Ishikawa (cell line): ENCODE data around the gene RIC8B.

Source experiments
- CEBPB ChIP-seq: IDR thresholded peaks from 2 replicates; pipeline ENCODE4 v1.6.1; 2012
- CREB1 ChIP-seq: IDR thresholded peaks from 2 replicates; pipeline ENCODE4 v1.6.1; 2012; ENCODE audit warnings: low read depth
- EP300 ChIP-seq: IDR thresholded peaks from 2 replicates; pipeline ENCODE4 v1.6.1; 2012; ENCODE audit warnings: borderline replicate concordance
- NFIC ChIP-seq: IDR thresholded peaks from 2 replicates; pipeline ENCODE4 v1.6.1; 2012
- RAD21 ChIP-seq: IDR thresholded peaks from 2 replicates; pipeline ENCODE4 v1.6.1; 2012; ENCODE audit warnings: low read depth
- TAF1 ChIP-seq: IDR thresholded peaks from 2 replicates; pipeline ENCODE4 v1.6.1; 2012; ENCODE audit warnings: low read depth, mild to moderate bottlenecking
- TCF12 ChIP-seq: IDR thresholded peaks from 2 replicates; pipeline ENCODE4 v1.6.1; 2012; ENCODE audit warnings: low read depth
- TEAD4 ChIP-seq: IDR thresholded peaks from 2 replicates; pipeline ENCODE4 v1.6.1; 2012
- YY1 ChIP-seq: IDR thresholded peaks from 2 replicates; pipeline ENCODE4 v1.6.1; 2012; ENCODE audit warnings: low read depth
- ZBTB7A ChIP-seq: IDR thresholded peaks from 2 replicates; pipeline ENCODE4 v1.6.1; 2012; ENCODE audit warnings: low read depth
- TF ChIP-seq, protein P1 (sequence below): IDR thresholded peaks from 2 replicates; pipeline ENCODE4 v1.6.1; 2012
- TF ChIP-seq, protein P2 (sequence below): IDR thresholded peaks from 2 replicates; pipeline ENCODE4 v1.6.1; 2012
- TF ChIP-seq, protein P3 (sequence below): IDR thresholded peaks from 2 replicates; pipeline ENCODE4 v1.6.1; 2012; ENCODE audit warnings: low read depth, mild to moderate bottlenecking

DNA sequence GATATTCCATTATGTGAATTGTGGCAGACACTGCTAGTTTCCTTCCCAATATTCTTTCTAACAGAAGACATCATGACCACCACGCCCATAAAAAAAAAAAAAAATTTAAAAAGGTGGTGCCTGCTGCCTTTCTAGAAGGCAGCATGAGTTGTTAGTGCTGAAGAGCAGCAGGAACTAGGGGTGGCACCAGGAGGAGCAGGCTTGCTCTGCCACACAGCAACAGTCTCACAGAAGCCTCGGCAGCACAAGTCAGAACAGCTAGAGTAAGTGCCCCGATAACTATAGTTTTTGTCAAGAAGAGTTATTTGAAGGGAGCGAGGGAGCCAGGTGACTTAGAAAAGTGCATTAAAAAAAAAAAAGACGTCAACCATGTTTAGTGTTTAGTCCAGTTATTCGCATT is 114.8 kb downstream of the RIC8B start:
- TF ChIP-seq TAF1 (no peak), YY1 (no peak), TCF12 (no peak), NFIC (no peak), ZBTB7A (no peak), RAD21 (no peak), CEBPB (no peak), TEAD4 (no peak), CREB1 (no peak), EP300 (no peak)
- TF ChIP-seq, protein P1, sequence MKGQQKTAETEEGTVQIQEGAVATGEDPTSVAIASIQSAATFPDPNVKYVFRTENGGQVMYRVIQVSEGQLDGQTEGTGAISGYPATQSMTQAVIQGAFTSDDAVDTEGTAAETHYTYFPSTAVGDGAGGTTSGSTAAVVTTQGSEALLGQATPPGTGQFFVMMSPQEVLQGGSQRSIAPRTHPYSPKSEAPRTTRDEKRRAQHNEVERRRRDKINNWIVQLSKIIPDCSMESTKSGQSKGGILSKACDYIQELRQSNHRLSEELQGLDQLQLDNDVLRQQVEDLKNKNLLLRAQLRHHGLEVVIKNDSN: no peak
- TF ChIP-seq, protein P2, sequence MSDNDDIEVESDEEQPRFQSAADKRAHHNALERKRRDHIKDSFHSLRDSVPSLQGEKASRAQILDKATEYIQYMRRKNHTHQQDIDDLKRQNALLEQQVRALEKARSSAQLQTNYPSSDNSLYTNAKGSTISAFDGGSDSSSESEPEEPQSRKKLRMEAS: no peak
- TF ChIP-seq, protein P3, sequence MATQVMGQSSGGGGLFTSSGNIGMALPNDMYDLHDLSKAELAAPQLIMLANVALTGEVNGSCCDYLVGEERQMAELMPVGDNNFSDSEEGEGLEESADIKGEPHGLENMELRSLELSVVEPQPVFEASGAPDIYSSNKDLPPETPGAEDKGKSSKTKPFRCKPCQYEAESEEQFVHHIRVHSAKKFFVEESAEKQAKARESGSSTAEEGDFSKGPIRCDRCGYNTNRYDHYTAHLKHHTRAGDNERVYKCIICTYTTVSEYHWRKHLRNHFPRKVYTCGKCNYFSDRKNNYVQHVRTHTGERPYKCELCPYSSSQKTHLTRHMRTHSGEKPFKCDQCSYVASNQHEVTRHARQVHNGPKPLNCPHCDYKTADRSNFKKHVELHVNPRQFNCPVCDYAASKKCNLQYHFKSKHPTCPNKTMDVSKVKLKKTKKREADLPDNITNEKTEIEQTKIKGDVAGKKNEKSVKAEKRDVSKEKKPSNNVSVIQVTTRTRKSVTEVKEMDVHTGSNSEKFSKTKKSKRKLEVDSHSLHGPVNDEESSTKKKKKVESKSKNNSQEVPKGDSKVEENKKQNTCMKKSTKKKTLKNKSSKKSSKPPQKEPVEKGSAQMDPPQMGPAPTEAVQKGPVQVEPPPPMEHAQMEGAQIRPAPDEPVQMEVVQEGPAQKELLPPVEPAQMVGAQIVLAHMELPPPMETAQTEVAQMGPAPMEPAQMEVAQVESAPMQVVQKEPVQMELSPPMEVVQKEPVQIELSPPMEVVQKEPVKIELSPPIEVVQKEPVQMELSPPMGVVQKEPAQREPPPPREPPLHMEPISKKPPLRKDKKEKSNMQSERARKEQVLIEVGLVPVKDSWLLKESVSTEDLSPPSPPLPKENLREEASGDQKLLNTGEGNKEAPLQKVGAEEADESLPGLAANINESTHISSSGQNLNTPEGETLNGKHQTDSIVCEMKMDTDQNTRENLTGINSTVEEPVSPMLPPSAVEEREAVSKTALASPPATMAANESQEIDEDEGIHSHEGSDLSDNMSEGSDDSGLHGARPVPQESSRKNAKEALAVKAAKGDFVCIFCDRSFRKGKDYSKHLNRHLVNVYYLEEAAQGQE: no peak
